ENCODE results near the gene SLIT3.
"Not testable (repeated sequence)": the region's sequence is repeated elsewhere in the genome, so short reads cannot be mapped to it uniquely, and the experiment has no call there.

Gene SLIT3

GRCh38 chr5:169222934-169223594, 77.9 kb downstream of the SLIT3 start:
- no peak for DNase-seq

DNA sequence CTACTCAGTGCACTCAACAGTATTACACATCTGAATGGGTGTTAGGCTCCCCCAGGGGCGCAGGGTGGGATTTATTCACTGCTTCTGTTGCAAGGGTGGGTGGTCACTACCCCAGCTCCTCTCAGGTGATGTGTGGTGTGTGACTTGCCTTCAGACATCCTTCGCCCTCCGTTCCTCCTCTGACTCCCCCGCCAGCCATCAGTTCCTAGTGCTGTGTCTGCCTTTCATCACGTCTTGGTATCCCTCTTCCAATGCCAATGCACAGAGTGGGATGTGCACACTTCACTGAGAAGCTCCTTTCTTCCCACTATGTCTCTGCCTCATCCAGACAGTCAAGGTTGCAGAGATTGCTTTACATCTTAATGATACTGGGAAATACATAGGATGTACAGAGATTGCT, 79.4 kb downstream of the SLIT3 start:
- peak in 1 of 56 donors; percentile 10 for DNase-seq

GRCh38 chr5:169219961-169220360, 81.0 kb downstream of the SLIT3 start:
- DNase-seq: no peak

DNA sequence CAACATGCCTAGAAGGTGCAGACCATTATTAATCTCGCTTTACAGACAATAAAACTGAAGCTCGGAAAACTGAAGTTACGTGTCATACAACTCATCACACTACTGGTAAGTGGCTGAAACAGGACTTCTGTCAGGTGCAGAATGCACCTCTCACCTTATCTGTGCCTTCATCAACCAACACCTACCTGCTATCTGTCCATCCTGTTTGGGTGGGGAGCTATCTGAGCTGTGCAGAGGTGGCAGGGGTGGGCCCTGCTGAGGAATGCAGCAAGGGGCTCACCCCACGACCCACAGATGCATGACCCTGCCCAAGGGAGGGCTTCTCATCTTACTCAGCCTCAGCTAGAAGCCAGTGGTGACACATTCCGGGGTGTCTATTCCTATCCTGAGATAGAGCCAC, 81.6 kb downstream of the SLIT3 start:
- no peak for DNase-seq

DNA sequence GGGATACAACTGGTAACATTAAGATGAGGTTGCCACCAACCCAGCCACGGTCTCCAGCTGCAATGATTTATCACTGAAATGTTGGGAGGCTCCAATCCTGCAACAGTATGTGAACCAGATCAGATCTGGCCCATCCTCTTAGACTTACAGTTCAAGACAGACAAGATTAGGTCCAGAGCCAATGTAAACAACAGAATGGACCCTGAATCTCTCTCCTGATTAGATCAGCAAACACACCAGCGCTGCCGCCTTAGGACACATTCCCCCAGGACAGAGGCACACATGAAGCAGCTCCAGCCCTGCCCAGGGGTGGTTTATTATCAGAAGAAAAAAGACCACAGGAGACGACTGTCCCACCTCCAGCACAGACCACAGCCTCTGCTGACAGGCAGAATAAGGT, 82.1 kb downstream of the SLIT3 start:
- no peak for DNase-seq

- no peak for DNase-seq
Measured at GRCh38 chr5:169218176-169218575, 82.8 kb downstream of the SLIT3 start.

DNA sequence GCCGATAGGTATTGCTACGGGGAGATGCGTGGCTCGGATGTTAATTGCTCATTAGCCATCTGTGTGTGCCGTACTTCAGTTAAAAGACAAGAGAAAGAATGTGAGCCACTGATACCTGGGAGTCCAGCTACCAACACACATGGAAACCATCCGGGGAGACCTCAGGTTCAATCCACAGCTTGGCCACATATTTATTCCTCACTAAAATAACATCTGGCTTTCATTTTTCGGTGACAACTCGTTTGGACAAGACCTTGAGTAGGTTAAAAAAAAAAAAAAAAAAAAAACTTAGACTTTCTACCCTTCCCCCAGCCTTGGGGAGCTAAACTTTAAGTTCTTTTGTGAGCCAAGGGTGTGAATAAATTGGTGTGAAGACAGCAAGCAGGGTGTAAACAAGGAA, 84.1 kb downstream of the SLIT3 start:
- DNase-seq: no peak

DNA sequence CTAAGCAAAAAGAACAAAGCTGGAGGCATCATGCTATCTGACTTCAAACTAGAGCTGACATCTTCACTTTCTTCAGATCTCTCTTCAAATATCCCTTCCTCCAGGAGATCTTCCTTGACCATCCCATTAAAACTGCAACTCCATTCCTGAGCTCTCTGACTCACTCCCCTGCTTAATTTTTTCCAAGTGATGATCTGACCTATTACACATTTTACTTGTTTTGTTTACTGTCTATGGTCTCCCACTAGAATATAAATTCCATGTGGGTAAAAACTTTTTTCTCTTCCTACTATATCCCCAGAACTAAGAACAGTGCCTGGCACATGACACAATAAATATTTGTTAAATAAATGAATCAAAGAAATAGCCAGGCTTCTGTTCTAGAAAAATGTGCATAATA, 87.5 kb downstream of the SLIT3 start:
- no peak for DNase-seq

DNA sequence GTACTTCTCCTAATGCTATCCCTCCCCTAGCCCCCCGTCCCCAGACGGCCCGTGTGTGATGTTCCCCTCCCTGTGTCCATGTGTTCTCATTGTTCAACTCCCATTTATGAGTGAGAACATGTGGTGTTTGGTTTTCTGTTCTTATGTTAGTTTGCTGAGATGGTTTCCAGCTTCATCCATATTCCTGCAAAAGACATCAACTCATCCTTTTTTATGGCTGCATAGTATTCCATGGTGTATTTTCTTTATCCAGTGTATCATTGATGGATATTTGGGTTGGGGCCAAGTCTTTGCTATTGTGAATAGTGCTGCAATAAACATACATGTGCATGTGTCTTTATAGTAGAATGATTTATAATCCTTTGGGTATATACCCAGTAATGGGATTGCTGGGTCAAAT, 89.2 kb downstream of the SLIT3 start:
- DNase-seq: not testable (repeated sequence)

DNA sequence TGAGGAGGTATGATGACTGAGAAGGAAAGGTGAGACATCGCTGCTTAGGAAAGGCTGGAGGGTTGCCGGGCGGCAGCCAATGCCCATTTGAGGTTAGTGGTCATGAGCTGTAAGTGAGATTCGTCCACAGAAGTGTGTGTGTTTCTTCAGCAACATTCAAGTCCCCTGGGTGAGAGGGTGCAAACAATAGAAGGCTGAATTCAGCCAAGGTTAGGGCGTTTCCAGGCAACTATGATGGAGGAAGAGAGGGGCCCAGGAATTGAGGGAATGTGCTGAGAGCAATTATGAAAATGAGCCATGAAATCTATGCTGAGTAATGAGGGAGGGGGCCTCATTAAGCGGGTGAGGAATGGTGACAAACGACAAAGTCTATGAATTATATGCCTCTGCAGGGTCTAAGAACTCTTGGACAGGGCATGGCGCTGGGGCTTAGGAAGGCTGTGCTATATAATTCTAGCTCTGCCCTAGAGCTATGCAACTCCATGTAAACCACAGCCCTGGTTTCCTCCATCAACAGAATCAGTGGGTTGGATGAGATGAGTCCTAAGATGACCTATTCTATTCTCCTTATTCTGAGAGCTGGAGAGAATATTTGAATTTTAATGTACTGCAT, 96.0 kb downstream of the SLIT3 start:
- DNase-seq: no peak

DNA sequence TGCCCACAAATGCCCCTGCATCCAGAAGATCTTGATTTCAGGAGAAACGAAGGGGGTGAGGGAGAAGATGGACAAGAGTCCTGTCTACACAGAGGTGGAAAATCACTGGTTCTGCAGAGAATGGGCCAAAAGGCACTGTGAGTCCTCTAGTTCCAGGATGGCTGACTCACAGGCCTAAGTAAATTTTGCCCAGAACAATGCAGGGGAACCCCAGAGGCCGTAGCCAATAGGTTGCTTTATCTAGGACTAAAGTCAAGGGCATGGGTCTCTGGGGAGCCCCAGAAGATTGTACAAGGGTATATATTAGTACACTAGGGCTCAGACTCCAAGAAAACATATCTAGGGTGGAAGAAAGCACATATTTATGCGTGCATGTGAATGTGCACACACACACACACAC, 98.0 kb downstream of the SLIT3 start:
- no peak for DNase-seq

- DNase-seq: no peak
Measured at GRCh38 chr5:169201597-169201996, 99.3 kb downstream of the SLIT3 start.

DNA sequence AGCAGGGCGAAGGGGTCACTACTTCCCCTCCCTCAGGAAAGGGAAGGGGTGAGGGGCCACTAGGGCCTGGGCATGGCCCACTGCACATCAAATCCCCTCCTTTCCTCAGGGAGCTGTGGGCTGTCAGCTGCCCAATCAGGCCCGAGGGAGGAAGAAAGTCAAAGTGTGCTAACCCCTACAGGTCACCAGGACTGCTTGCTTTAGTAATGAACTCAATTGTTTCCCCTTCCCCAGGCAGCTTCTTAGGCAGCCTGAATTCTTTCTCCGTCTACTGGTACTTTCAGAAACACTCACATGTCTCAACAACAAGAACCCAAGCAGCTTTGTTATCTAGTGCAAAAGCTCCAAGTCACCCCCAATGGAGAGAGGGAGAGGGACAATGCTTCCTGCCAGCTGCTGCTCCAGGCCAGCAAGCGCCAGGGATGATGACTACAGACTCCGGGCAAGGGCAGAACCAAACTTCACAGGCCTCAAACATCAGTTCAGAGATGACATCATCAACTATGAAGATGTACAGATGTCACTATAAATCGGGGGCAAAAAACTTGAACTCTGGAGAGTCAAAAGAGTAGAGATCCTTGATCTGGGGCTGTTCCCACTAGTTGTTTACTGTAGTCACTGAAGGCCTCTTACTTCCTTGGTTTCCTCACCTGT, 100.7 kb downstream of the SLIT3 start:
- DNase-seq: no peak

- peak in 1 of 56 donors; percentile 24 for DNase-seq
Measured at GRCh38 chr5:169197343-169197742, 103.6 kb downstream of the SLIT3 start.

- no peak for DNase-seq
Measured at GRCh38 chr5:169196059-169196458, 104.9 kb downstream of the SLIT3 start.

DNA sequence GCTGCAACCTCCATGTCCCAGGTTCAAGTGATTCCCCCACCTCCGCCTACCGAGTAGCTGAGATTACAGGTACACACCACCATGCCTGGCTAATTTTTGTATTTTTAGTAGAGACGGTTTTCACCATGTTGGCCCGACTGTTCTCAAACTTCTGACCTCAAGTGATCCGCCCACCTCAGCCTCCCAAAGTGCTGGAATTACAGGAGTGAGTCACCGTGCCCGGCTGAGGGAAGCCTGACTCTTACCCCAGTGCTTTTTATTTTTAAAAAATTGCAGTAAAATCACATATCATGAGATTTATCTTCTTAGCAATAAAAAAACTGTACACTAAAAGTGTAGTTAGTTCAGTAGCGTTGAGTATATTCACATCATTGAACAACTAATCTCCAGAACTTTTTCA, 105.3 kb downstream of the SLIT3 start:
- no peak for DNase-seq

- DNase-seq: no peak
Measured at GRCh38 chr5:169192536-169192935, 108.4 kb downstream of the SLIT3 start.

- no peak for DNase-seq
Measured at GRCh38 chr5:169190849-169191248, 110.1 kb downstream of the SLIT3 start.

GRCh38 chr5:169185626-169186025, 115.3 kb downstream of the SLIT3 start:
- DNase-seq: no peak

GRCh38 chr5:169183576-169183975, 117.4 kb downstream of the SLIT3 start:
- DNase-seq: no peak

DNA sequence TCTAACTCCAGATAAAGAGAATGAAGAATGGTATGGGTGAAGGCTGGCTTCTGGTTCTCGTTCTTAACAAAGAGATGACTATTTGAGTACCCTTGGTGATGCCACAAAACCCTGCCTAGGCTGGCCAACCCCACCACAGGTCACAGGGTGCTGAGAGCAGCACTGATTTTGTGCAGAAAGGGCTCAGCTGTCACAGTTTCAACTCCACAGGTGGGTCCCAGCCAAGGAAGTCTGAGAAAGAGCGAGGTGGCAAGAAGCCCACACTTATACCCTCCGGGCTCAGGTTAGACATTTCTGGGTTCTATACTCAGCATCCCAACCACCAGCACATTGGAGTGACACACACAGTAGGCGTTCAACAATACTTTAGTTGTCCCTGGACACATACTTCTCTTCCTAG, 118.1 kb downstream of the SLIT3 start:
- DNase-seq: no peak

GRCh38 chr5:169181814-169182213, 119.1 kb downstream of the SLIT3 start:
- DNase-seq: no peak

- DNase-seq: no peak
Measured at GRCh38 chr5:169178754-169179153, 122.2 kb downstream of the SLIT3 start.

Data from amygdala (tissue), 56 donors.